GM12865 (cell line): Measurements from ENCODE around the gene ELMO2.

Experiments used
- DNase-seq: peaks from one replicate; pipeline ENCODE4 v3.0.0; 2010; ENCODE audit warnings: low read depth
- H3K4me3 ChIP-seq: 2 replicates; pipeline ENCODE4 v1.5.1; 2011; ENCODE audit warnings: mild to moderate bottlenecking, low read depth, low read length, control low read depth
- CTCF ChIP-seq: IDR thresholded peaks from 2 replicates; pipeline ENCODE4 v1.5.1; 2011; ENCODE audit warnings: low read length, control low read depth, low read depth, inconsistent platforms; ENCODE audit not compliant: insufficient read depth; ENCODE audit errors: missing control alignments

ELMO2 gene, protein sequence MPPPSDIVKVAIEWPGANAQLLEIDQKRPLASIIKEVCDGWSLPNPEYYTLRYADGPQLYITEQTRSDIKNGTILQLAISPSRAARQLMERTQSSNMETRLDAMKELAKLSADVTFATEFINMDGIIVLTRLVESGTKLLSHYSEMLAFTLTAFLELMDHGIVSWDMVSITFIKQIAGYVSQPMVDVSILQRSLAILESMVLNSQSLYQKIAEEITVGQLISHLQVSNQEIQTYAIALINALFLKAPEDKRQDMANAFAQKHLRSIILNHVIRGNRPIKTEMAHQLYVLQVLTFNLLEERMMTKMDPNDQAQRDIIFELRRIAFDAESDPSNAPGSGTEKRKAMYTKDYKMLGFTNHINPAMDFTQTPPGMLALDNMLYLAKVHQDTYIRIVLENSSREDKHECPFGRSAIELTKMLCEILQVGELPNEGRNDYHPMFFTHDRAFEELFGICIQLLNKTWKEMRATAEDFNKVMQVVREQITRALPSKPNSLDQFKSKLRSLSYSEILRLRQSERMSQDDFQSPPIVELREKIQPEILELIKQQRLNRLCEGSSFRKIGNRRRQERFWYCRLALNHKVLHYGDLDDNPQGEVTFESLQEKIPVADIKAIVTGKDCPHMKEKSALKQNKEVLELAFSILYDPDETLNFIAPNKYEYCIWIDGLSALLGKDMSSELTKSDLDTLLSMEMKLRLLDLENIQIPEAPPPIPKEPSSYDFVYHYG

DNA sequence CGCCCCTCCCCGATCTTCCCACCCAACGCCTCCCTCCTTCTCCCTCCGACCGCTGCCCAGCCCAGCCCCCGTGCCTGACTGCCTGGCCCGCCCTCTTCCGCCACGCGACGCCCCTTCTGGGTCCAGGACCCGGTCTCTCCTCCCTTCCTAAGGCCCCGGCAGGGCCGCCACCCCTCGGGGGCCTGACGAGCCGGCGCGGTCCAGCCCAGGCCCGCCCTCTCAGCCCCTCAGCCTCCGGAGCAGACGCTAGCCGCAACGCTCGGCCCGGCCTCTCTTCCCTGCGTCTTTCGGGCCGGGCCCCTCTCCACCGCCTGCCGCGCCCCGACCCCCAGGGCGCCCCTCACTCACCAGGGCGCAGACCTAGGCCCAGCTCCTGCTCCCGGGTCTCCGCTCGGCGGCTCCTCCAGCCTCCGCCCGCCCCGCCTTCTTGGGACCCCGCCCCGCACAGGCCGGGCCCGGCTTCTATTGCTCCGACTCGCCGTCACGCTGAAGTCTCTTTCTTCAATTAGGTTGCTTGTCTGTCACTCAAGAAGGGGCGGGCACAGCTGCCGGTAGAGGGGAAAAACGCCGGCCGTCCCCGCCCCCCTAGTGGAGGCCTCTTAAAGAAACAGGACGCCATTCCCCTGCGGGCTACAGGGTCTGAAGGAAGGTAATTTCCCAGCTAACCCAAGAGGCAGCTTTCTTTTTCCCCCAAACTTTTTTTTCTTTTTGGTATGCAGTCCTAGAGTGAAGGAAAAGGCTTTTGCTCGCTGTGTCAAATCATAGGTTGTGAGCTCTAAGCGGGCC, at the start of gene ELMO2:
Gene ELMO2 (minus strand): TSS at position 416 of the 786 bp plus-strand sequence. CDS start 12,133 bp downstream, outside the sequence.
- no peak for TF ChIP-seq CTCF
- H3K4me3 ChIP-seq: peak within 1 kb of the TSS; percentile 79
- DNase-seq: peak; percentile 97

DNA sequence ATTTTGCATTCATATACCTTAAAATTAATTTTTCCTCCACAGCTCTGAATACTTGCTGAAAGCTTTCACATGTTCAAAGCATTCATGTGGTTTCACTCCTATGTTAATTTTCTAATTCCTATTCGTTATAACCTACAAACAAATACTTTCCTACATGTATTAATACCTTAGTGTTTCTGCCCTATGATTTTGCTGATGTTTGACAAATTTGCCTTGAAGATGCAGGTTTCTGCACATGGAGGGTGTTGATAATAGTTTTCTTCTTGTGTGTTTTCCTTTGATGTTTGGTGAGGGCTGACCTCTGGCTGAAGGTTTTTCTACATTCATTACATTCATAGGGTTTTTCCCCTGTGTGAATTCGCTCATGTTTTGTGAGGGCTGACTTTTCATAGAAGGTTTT, 49.3 kb upstream of the ELMO2 start:
- no peak for TF ChIP-seq CTCF
- H3K4me3 ChIP-seq: no peak overlapping the region
- DNase-seq: no peak

DNA sequence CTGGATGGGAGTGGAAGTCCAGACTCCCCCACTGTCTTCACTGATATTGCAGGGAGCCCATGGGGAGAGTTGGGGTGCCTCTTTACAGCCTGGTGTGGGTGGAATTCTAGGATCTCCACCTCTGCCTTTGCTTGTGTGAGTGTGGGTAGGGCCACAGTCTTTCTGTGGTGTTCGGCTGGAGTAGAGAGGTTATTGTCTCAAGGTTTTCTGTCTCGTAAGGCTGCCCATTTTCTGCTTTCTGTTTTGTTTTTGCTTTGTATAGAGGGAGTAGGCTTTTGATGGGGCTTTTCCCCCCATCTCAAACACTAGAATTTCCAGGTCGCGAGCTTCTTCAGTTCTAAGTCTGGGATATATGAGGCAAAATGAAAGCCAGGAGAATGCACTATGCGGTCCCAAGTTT, 40.4 kb upstream of the ELMO2 start:
- no peak for DNase-seq
- H3K4me3 ChIP-seq: no peak overlapping the region
- TF ChIP-seq CTCF: no peak

GRCh38 chr20:46439837-46440236, 33.4 kb upstream of the ELMO2 start:
- TF ChIP-seq CTCF: no peak
- DNase-seq: no peak
- no peak overlapping the region for H3K4me3 ChIP-seq

GRCh38 chr20:46438156-46438750, 31.8 kb upstream of the ELMO2 start:
- peak; percentile 35 for DNase-seq
- peak; percentile 29 for TF ChIP-seq CTCF

DNA sequence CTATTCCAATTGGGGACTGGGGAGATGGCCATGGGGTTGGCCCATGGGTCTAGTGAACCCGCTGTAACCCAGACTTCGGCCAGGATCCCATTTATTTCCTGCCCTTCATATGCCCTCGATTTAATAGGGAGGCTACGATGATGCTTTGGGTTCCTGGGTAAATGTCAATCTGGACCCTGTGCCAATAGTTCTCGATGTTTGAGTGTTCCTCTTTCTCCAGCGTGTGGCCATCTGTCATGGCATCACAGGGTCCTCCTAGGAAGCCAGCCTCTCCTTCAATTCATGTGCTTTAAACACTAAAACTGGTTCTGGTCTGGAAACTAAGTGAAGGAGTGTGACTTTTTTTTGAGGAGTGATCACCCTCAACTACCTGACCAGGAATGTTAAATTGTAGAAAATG, 28.7 kb upstream of the ELMO2 start:
- DNase-seq: no peak
- no peak overlapping the region for H3K4me3 ChIP-seq
- TF ChIP-seq CTCF: no peak

More at GRCh38 chr20:46438156-46438750, 31.8 kb upstream of the ELMO2 start:
- H3K4me3 ChIP-seq: no peak overlapping the region
